Fibroblast of skin of left biceps (primary cell): ENCODE results near the gene PVR.
A peak's percentile ranks its signal among the peaks of the same experiment; 100 is the strongest.
"Not testable (repeated sequence)": the region's sequence is repeated elsewhere in the genome, so short reads cannot be mapped to it uniquely, and the experiment has no call there.

Experiments used
- DNase-seq, 2 experiments: peaks; one replicate each; pipeline ENCODE4 v3.0.0-alpha.2; 2013; ENCODE audit warnings: low read depth in 2 of 2

Gene PVR

DNA sequence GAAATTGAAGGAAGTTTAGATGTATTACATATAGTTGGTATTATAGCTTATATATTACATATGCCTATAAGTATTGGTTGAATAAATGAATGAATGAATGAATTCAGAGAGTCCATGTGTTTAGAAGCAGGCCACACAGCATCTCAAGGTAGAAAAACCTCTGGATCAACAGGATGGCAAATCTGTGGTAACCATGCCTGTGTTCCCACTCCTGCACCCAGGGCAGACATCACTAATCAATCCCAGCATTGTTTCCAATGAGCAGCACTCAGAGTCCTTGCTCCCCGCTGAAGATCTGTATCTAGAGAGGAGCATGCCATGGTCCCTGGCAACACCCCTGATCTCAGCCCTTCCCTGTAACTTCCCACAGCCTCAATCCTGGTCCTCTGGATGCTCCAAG is 28.5 kb downstream of the PVR start:
- no peak for DNase-seq

GRCh38 chr19:44673510-44673909 is 29.8 kb downstream of the PVR start:
- DNase-seq, result no peak

DNA sequence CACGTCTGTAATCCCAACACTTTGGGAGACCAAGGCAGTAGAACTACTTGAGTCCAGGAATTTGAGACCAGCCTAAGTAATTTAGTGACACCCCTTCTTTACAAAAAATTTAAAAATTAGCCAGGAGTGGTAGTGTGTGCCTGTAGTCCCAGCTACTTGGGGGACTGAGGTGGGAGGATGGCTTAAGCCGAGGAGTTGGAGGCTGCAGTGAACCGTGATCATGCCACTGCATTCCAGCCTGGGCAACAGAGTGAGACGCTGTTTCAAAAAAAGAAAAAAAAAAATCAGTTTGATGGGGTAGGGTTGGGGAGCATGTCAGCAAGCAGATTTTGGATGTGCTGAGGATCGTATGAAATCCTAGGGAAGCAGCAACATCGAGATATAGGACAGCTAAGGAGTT is 31.8 kb downstream of the PVR start:
- no peak for DNase-seq

DNA sequence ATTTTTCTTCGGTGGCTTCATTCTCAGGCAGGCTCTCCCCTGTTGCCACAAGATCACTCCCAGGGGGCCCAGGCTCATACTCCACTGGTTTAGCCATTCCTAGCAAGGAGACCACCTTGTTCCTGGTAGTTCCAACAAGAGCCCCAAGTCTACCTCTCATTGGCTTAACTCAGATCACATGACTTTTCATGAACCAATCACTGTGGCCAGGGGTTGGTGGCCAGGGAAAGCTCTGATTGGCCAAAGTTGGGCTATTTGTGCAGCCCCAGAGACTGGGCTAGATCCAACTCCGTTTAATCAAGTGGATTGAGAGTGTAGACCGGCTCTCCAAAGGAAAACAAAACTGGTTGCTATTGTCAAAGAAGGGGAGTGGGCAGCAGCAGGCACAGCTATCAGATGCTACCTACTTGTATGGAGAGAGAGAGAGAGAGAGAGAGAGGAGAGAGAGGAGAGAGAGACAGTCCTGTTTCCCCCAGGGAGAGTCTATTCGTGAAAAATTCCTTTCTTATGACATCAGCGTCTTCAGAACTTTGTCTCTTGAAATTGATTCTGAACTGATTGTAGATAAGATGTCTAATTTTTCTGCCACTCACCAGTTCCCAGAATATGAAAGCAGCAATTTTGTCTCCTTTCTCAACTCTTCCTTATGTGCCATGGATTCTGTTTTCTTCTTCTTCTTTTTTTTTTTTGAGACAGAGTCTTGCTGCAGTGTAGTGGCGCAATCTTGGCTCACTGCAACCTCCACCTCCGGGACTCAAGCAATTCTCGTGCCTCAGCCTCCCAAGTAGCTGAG is 33.5 kb downstream of the PVR start:
- peak; percentile 40 to 43 for DNase-seq

GRCh38 chr19:44680536-44680935 is 36.8 kb downstream of the PVR start:
- no peak for DNase-seq

- no peak for DNase-seq
Observed at GRCh38 chr19:44681992-44682790, 38.5 kb downstream of the PVR start.

DNA sequence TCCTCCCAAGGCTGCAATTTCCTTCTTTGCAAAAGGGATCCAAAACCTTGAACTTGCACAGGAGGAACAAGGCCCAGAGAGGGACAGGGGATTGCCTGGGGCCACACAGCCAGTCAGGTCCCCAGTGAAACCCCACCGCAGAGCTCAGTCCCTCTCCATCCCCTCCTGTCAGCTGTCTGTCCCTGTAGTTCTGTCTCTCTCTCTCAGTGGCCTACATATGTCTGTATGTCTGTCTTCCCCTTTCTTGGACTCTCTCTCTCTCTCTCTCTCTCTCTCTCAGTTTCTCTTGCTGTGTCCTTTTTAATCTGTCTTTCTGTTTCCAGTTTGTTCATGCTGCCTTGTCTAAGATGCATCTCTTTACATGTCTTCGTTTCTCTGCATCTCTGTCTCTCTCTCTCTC is 39.1 kb downstream of the PVR start:
- no peak for DNase-seq

DNA sequence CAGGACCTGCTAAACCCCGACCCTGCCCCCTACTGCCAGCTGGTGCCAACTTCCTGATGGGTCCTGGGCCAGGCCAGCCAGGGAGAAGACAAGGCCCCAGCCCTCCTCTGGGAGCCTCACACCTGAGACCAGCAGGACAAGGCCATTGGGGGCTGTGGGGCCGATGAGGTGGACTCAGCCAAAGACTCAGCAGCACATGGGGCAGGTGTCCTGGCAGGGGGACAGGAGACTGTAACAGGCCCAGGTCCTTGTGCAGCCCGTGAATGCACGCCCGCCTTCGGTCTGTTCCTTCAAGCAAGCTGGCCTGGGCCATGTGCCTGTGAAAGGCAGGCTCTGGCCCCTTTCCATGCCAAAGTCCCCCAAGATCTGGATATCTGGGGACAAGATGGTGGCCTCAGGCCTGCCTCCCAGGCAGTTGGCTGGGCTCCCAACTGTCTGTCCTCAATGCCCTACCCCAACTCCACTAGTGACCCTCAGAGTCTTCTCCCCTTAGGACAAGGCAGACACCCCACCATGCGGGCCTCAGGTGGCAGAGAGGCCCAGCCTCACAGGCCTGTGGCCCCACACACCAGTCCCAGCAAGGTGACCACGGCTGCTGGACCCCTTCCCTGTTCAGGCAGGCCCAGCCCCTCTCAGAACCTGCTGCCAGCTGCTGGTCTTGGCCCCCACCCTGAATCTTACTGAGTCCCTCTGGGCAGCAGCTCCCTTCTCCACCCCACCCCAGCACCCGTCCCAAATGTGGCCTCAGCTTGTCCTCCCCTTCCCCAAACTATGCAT is 39.9 kb downstream of the PVR start:
- no peak for DNase-seq

- not testable (repeated sequence) for DNase-seq
Observed at GRCh38 chr19:44684396-44684795, 40.7 kb downstream of the PVR start.

DNA sequence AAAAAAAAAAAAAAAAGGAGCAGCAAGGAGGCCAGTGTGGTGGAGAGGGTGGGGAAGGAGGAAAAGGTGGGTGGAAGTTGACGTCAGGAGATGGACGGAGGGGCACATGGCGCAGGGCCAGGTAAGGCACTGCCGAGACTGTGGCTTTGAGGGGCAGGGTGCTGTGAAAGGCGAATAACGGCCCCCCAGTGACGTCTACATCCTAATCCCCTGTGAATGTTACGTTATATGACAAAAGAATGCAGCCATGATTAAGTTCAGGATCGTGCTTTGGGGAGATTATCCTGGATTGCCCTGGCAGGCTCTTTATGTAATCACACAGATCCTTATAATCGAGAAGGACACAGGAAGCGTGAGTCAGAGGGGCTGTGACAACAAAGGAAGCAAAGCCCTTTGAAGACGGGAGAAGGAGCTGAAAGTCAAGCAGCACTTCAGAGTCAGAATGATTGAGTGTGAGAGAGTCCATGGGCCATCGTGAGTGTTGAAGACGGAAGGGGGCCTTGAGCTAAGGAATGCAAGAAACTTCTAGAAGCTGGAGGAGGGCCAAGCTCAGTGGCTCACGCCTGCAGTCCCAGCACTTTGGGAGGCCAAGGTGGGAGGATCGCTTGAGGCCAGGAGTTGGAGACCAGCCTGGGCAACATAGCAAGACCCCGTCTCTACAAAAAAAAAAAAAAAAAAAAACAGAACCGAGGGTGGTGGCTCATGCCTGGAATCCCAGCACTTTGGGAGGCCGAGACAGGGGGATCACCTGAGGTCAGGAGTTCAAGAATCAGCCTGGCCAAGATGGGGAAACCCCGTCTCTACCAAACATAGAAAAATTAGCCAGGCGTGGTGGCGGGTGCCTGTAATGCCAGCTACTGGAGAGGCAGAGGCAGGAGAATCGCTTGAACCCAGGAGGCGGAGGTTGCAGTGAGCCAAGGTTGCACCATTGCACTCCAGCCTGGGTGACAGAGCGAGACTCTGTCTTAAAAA is 41.5 kb downstream of the PVR start:
- DNase-seq, result peak; percentile 64

DNA sequence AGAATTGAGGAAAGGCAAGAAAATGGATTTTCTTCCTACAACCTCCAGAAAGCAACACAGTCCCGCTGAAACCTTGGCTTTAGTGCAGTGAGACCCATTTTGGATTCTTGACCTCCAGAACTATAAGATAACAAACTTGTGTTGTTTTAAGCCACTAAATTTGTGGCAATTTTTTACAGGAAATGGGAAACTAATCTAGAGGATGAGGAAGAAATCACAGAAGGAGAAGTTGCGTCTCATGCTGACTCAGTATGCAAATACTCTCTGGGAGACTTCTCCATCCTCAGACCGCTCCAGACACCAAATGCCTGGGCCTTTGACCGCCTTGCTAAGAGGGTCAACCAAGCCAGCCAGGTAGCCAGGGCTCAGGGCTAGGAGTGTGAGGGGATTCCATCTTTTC is 42.2 kb downstream of the PVR start:
- DNase-seq, result no peak

GRCh38 chr19:44686896-44687295 is 43.2 kb downstream of the PVR start:
- no peak for DNase-seq

GRCh38 chr19:44687888-44688287 is 44.2 kb downstream of the PVR start:
- no peak for DNase-seq

DNA sequence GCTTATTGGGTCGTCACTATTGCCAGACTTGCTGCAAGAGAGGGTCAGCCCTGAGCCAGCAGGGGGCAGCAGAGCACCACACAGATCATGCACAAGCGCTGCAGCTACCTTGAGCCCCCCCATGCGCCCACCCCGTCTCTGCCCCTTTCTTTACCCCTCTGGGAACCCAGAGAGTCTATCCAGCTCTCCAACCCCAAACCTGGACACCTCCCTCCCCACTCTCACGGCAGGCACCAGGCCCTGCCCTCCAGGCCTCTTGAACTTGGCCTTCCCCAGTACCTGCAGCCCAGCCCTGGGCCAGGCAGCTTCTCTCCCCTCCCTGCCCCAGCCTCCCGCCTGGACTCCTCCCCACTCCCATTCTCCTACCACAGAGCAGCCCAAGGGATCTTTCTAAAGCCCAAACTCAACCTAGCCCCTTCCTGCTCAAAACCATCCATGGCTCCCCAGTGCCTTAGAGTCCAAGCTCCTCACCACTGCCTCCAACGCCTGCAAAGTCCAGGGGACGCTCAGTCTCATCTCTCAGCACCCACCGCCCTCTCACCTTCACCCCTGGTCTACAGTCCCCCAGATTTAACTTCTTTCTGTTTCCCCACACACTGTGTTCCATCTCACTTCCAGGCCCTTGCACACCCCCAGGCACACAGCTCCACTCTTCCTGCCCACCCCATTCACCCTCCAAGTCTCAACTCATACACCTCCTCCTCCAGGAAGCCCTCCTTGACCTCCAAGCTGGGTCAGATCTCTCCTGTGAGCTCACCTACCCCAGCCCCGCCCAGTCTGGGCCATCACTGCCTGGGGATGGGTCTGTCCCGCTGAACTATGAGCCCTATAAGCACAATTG is 45.8 kb downstream of the PVR start:
- peak in 1 of 2 experiments; percentile 17 for DNase-seq

DNA sequence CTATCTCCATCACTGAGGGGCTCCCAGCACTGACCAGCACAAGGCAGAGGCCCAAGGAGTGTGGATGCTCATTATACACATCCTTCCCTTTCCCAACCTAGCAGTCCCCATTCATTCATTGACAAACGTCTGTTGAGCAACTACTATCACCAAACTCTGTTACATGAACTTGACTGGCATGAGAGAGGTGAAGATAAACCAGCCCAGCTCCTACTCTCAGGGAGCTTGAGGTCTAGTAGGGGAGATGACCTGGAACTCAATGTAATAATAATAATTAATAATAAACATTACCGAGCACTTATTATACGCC is 46.4 kb downstream of the PVR start:
- no peak for DNase-seq

GRCh38 chr19:44692379-44692721 is 48.6 kb downstream of the PVR start:
- DNase-seq, result no peak

GRCh38 chr19:44694184-44694579 is 50.5 kb downstream of the PVR start:
- DNase-seq, result no peak

- no peak for DNase-seq
Observed at GRCh38 chr19:44696939-44697669, 53.4 kb downstream of the PVR start.

- DNase-seq, result no peak
Observed at GRCh38 chr19:44697670-44698034, 53.9 kb downstream of the PVR start.
